B cell (primary cell): ENCODE measurements around the gene PITPNM3. TPM values are rescaled to one million over a fixed set of nuclear protein-coding genes. Genes with fewer than 3 reads are reported as not detected.

Source experiments
- ATAC-seq: fragments of 200-7000 bp; cut with Tn5 transposase; one replicate; pipeline ENCODE4 v1.10.0; 2021; ENCODE audit warnings: low read depth, mild to moderate bottlenecking, moderate number of reproducible peaks, moderate library complexity
- CTCF ChIA-PET: fragments of 350-600 bp; sonication (Branson Sonifier 250); formaldehyde crosslinking; loops from one replicate; lab custom pipeline; 2021; ENCODE audit warnings: antibody characterized with exemption, inconsistent platforms; lab: Charles Lee
- POLR2A ChIA-PET: fragments of 350-600 bp; sonication (Branson Sonifier 250); formaldehyde crosslinking; loops from one replicate; lab custom pipeline; 2021; ENCODE audit warnings: antibody characterized with exemption; lab: Charles Lee
- DNase-seq: peaks from one replicate; pipeline ENCODE4 v3.0.0; 2013
- H2AFZ ChIP-seq: 2 replicates; pipeline ENCODE4 v1.6.1; 2012; ENCODE audit warnings: mild to moderate bottlenecking, low read depth, low read length; ENCODE audit not compliant: insufficient read depth, poor library complexity, severe bottlenecking
- H3K27ac ChIP-seq, 2 donors: 1 replicate in 1 of 2; 2 replicates in 1 of 2; pipeline ENCODE4 v1.5.1; 2012 to 2013; ENCODE audit warnings: low read length in 2 of 2, mild to moderate bottlenecking in 2 of 2, moderate library complexity in 1 of 2
- H3K27me3 ChIP-seq, 4 experiments: fragments of 200-600 bp in 1 of 4; sonication (generic) in 1 of 4; replicated peaks in 1 of 4; 1 replicate in 2 of 4; 2 replicates in 2 of 4; pipeline versions ENCODE4 v1.6.1 to v1.7.0; 2013 to 2016; ENCODE audit warnings: low read length in 3 of 4, mild to moderate bottlenecking in 2 of 4, mixed read lengths in 1 of 4, moderate library complexity in 1 of 4; ENCODE audit not compliant: insufficient read depth in 4 of 4, control insufficient read depth in 3 of 4; ENCODE audit errors: control extremely low read depth in 1 of 4
- H3K36me3 ChIP-seq, 2 experiments: replicated peaks in 1 of 2; 1 replicate in 1 of 2; 2 replicates in 1 of 2; pipeline versions ENCODE4 v1.6.1 to v1.7.1; 2013; ENCODE audit warnings: low read length in 1 of 2; ENCODE audit not compliant: insufficient read depth in 2 of 2, control insufficient read depth in 1 of 2; ENCODE audit errors: control extremely low read depth in 1 of 2, extremely low read depth in 1 of 2
- H3K4me1 ChIP-seq, 2 donors: fragments of 200-600 bp in 1 of 2; sonication (generic) in 1 of 2; 1 replicate in 1 of 2; 2 replicates in 1 of 2; pipeline versions ENCODE4 v1.5.1 to v1.6.1; 2013 to 2017; ENCODE audit warnings: low read length in 2 of 2; ENCODE audit not compliant: control insufficient read depth in 2 of 2, insufficient read depth in 2 of 2
- H3K4me2 ChIP-seq: replicated peaks from 2 replicates; pipeline ENCODE3; 2012; ENCODE audit warnings: mild to moderate bottlenecking, low read depth, low read length; ENCODE audit not compliant: poor library complexity, severe bottlenecking
- H3K4me3 ChIP-seq, 5 experiments: fragments of 200-600 bp in 1 of 5; sonication (generic) in 1 of 5; 1 replicate in 3 of 5; 2 replicates in 2 of 5; pipeline versions ENCODE4 v1.5.1 to v1.7.0; 2011 to 2016; ENCODE audit warnings: low read length in 4 of 5, mild to moderate bottlenecking in 4 of 5, low read depth in 2 of 5, control low read depth in 1 of 5, moderate library complexity in 1 of 5; ENCODE audit not compliant: insufficient read depth in 1 of 5; ENCODE audit errors: control extremely low read depth in 1 of 5, extremely low read depth in 1 of 5
- H3K79me2 ChIP-seq: fragments of 200-600 bp; sonication (generic); one replicate; pipeline ENCODE4 v1.6.0; 2016; ENCODE audit warnings: low read length; ENCODE audit not compliant: control insufficient read depth, insufficient read depth
- H3K9ac ChIP-seq: fragments of 200-600 bp; sonication (generic); 2 replicates; pipeline ENCODE4 v1.6.1; 2017; ENCODE audit warnings: mild to moderate bottlenecking, low read length, moderate library complexity
- H3K9me3 ChIP-seq, 3 donors: one replicate each; pipeline versions ENCODE4 v1.6.1 to v1.7.1; 2013; ENCODE audit warnings: low read length in 2 of 3; ENCODE audit not compliant: control insufficient read depth in 2 of 3, insufficient read depth in 1 of 3; ENCODE audit errors: control extremely low read depth in 1 of 3
- H4K20me1 ChIP-seq: 2 replicates; pipeline ENCODE4 v1.6.0; 2012; ENCODE audit warnings: mild to moderate bottlenecking, low read length; ENCODE audit not compliant: insufficient read depth, control insufficient read depth, poor library complexity, severe bottlenecking
- H3K27ac Mint-ChIP-seq: one replicate; pipeline ENCODE4 v1.8.0; 2021; ENCODE audit warnings: mixed read lengths
- H3K27me3 Mint-ChIP-seq: one replicate; pipeline ENCODE4 v1.8.0; 2021; ENCODE audit warnings: mixed read lengths
- H3K4me1 Mint-ChIP-seq: one replicate; pipeline ENCODE4 v1.8.0; 2021; ENCODE audit warnings: mixed read lengths
- H3K4me3 Mint-ChIP-seq: one replicate; pipeline ENCODE4 v1.8.0; 2021; ENCODE audit warnings: mixed read lengths
- H3K9me3 Mint-ChIP-seq: one replicate; pipeline ENCODE4 v1.8.0; 2022; ENCODE audit warnings: mixed read lengths; ENCODE audit not compliant: insufficient read depth
- EZH2 ChIP-seq: IDR thresholded peaks from 2 replicates; pipeline ENCODE4 v1.6.1; 2012; ENCODE audit warnings: borderline replicate concordance, low read depth, mild to moderate bottlenecking, moderate library complexity, low read length; ENCODE audit not compliant: insufficient read depth, poor library complexity, severe bottlenecking
- WGBS: methylation state at CpG from one replicate; pipeline ENCODE4 v1.1.5; 2013; ENCODE audit warnings: missing lambda C conversion rate; ENCODE audit not compliant: insufficient coverage; 5-methylcytosine and 5-hydroxymethylcytosine counted together
- intact Hi-C: fragments of 100-400 bp; cut with micrococcal nuclease; formaldehyde crosslinking; loops from one replicate; pipeline ENCODE4 v1.10.0; 2022
- polyA plus RNA-seq: library from polyadenylated mRNA; depleted of rRNA; stranded (reverse); fragments of >200 nt; gene quantifications from 2 replicates; pipeline ENCODE4 v1.2.3, GENCODE V29; 2012
- total RNA-seq, 2 donors: library from RNA; stranded (reverse); fragments of 120-200 nt in 1 of 2; gene quantifications; 1 replicate in 1 of 2; 2 replicates in 1 of 2; pipeline versions ENCODE4 v1.2.3 to v1.2.4, GENCODE V29; 2013 to 2022
- TF ChIP-seq, protein P1 (sequence below): fragments of 200-600 bp; IDR thresholded peaks from one replicate; pipeline ENCODE4 v1.8.0; 2022; ENCODE audit warnings: antibody characterized with exemption, mild to moderate bottlenecking

PITPNM3 gene
- total and polyA plus RNA-seq, 2 donors (not counting 1 experiment from before 2014, with no cell fraction given), result 0.31 to 0.49 TPM

DNA sequence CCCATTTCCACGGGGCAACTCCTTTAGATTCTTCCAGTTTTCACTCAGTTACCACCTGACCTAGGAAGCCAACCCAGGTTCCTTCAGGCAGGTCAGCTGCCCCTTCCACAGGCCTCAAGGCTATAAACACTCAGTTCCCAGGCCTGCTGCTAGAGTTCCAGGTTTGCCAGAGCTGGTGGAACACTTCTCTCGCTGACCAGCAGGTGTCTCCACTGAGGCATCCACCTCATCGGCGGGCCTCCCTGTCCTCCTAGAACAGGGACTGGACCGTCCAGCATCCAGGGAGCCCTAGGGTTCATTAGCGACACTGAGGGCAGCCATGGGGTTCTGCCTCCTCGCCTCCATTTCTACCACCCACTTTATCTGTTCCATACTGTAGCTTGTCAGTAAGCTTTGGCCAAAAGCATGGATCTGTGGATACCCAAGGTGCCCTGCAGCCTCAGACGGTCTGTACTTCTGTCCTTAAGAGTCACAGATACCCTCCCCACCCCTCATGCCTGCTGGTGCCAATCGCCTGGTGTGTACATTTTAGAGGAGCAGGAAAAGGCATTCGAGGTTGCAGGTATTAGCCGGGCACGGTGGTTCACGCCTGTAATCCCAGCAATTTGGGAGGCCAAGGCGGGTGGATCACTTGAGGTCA, 83.1 kb downstream of the PITPNM3 start:
- Histone ChIP-seq H2AFZ (peak overlapping the region; percentile 59), H3K4me3 (no peak overlapping the region), H3K9ac (no peak overlapping the region), H3K27ac (no peak overlapping the region), H3K4me2 (no peak overlapping the region), H3K9me3 (peaks cover 0 to under 1% (median 0%) of the 10 kb centered on the region in 3 donors), H3K79me2 (no peaks in the 10 kb centered on the region), H3K27me3 (no peaks in the 10 kb centered on the region), H3K4me1 (peaks cover 0 to 2% of the 10 kb centered on the region in 2 donors), H4K20me1 (no peaks in the 10 kb centered on the region), H3K36me3 (no peaks in the 10 kb centered on the region)
- Mint-ChIP-seq H3K27me3 (peaks cover 11% of the 10 kb centered on the region), H3K4me1 (peaks cover 4% of the 10 kb centered on the region), H3K27ac (no peak overlapping the region), H3K4me3 (no peak overlapping the region), H3K9me3 (no peaks in the 10 kb centered on the region)
- WGBS, result 42% methylated on average over 13 of the region's 14 CpGs
- no peak for TF ChIP-seq EZH2
- TF ChIP-seq, protein P1, sequence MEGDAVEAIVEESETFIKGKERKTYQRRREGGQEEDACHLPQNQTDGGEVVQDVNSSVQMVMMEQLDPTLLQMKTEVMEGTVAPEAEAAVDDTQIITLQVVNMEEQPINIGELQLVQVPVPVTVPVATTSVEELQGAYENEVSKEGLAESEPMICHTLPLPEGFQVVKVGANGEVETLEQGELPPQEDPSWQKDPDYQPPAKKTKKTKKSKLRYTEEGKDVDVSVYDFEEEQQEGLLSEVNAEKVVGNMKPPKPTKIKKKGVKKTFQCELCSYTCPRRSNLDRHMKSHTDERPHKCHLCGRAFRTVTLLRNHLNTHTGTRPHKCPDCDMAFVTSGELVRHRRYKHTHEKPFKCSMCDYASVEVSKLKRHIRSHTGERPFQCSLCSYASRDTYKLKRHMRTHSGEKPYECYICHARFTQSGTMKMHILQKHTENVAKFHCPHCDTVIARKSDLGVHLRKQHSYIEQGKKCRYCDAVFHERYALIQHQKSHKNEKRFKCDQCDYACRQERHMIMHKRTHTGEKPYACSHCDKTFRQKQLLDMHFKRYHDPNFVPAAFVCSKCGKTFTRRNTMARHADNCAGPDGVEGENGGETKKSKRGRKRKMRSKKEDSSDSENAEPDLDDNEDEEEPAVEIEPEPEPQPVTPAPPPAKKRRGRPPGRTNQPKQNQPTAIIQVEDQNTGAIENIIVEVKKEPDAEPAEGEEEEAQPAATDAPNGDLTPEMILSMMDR, result peak; percentile 98
- ATAC-seq, result peak; percentile 74
- intact Hi-C loops, result loop anchor here (2.0 to 5.0 kb wide), 3 partner anchors 124 to 229 kb away; no protein-coding TSS in a partner anchor
- ChIA-PET POLR2A (no interaction called here), CTCF (interaction anchor here (0.5 to 4.0 kb wide), 32 partner anchors 9 to 1323 kb away, joined by 3 to 24 read pairs (median 5); partner anchors contain the start of gene AIPL1)
- DNase-seq, result peak; percentile 74

DNA sequence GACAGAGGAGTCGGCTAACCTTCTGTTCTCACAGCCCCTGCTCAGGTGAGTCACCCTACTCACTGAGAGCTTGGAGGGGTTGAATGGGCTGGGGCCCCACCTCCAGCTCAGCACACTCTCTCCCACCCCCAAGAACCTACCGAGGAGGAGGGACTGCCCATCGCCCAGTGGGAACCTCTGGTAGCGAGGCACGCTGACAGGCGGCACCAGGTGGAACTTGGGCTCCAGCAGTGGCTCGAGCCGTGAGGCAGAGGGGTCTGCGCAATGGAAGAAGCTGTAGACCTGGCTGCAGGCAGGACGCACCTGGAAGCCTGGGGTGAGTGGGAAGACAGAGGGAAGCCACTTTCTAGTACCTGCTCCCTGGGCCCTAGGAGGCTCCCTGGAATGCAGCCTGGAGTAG, 83.8 kb downstream of the PITPNM3 start:
- Histone ChIP-seq H3K36me3 (no peaks in the 10 kb centered on the region), H3K79me2 (no peaks in the 10 kb centered on the region), H3K4me3 (no peak overlapping the region), H3K27me3 (no peaks in the 10 kb centered on the region), H3K9me3 (peaks cover 0 to 3% (median 0%) of the 10 kb centered on the region in 3 donors), H3K4me2 (no peak overlapping the region), H4K20me1 (no peaks in the 10 kb centered on the region), H2AFZ (no peak overlapping the region), H3K9ac (no peak overlapping the region), H3K27ac (no peak overlapping the region), H3K4me1 (peaks cover 0 to 2% of the 10 kb centered on the region in 2 donors)
- CTCF ChIA-PET, result interaction anchor here (0.5 to 4.0 kb wide), 30 partner anchors 10 to 939 kb away, joined by 3 to 24 read pairs (median 5); partner anchors contain the start of gene AIPL1
- TF ChIP-seq EZH2, result no peak
- POLR2A ChIA-PET, result no interaction called here
- intact Hi-C loops, result loop anchor here (2.0 to 5.0 kb wide), 3 partner anchors 125 to 230 kb away; no protein-coding TSS in a partner anchor
- ATAC-seq (no peak), DNase-seq (no peak)
- Mint-ChIP-seq H3K4me3 (no peak overlapping the region), H3K27ac (no peak overlapping the region), H3K27me3 (peaks cover 11% of the 10 kb centered on the region), H3K4me1 (peaks cover 4% of the 10 kb centered on the region), H3K9me3 (no peaks in the 10 kb centered on the region)
- 92% methylated on average over 9 of the region's 10 CpGs for WGBS
